ENCODE results near the gene CACFD1. TPM values are rescaled to one million over a fixed set of nuclear protein-coding genes. Genes with fewer than 3 reads are reported as not detected.

Gene CACFD1
- total and polyA plus RNA-seq, 3 experiments from 2014 or later, result 1.3 to 2.6 (median 2.5) TPM

- Histone ChIP-seq H3K9me3 (ENCODE audit: low read length) (no peaks in the 10 kb centered on the region), H3K4me3 (ENCODE audit: low read length) (no peak overlapping the region), H3K27ac (ENCODE audit: low read depth, low read length) (no peak overlapping the region), H3K4me1 (ENCODE audit: insufficient read depth, low read length) (peaks cover 13% of the 10 kb centered on the region), H3K27me3 (ENCODE audit: insufficient read depth, low read length, poor library complexity, severe bottlenecking) (no peaks in the 10 kb centered on the region), H3K36me3 (ENCODE audit: insufficient read depth, low read length) (no peaks in the 10 kb centered on the region)
- DNase-seq, result no peak
- ChIA-PET CTCF (no interaction called here), POLR2A (no interaction called here)
- Mint-ChIP-seq H3K9me3 (no peaks in the 10 kb centered on the region), H3K27ac (peak overlapping the region in 6 of 8 donors; percentile 42 to 96 (median 94)), H3K4me3 (no peak overlapping the region), H3K27me3 (peaks cover 0 to 2% of the 10 kb centered on the region in 2 donors), H3K36me3 (peaks cover 0 to 4% (median 0%) of the 10 kb centered on the region in 3 donors), H3K4me1 (peaks cover 0 to 26% (median 5%) of the 10 kb centered on the region in 3 donors)
Observed at GRCh38 chr9:133461975-133462374, 2.2 kb downstream of the CACFD1 start.

- H3K4me1 Mint-ChIP-seq, result peaks cover 0 to 26% (median 5%) of the 10 kb centered on the region in 3 donors
- POLR2A ChIA-PET, result no interaction called here
- H3K9me3 Mint-ChIP-seq, result no peaks in the 10 kb centered on the region
- peak overlapping the region in 4 of 8 donors; percentile 17 to 94 (median 66) for H3K27ac Mint-ChIP-seq
- H3K27ac ChIP-seq (ENCODE audit: low read depth, low read length), result no peak overlapping the region
- H3K36me3 ChIP-seq (ENCODE audit: insufficient read depth, low read length), result no peaks in the 10 kb centered on the region
- peak overlapping the region in 1 of 7 donors; percentile 30 for H3K4me3 Mint-ChIP-seq
- H3K4me3 ChIP-seq (ENCODE audit: low read length), result no peak overlapping the region
- H3K9me3 ChIP-seq (ENCODE audit: low read length), result no peaks in the 10 kb centered on the region
- peaks cover 13% of the 10 kb centered on the region for H3K4me1 ChIP-seq (ENCODE audit: insufficient read depth, low read length)
- CTCF ChIA-PET, result no interaction called here
- H3K27me3 ChIP-seq (ENCODE audit: insufficient read depth, low read length, poor library complexity, severe bottlenecking), result no peaks in the 10 kb centered on the region
- peaks cover 0 to 4% (median 0%) of the 10 kb centered on the region in 3 donors for H3K36me3 Mint-ChIP-seq
- peaks cover 0 to under 1% of the 10 kb centered on the region in 2 donors for H3K27me3 Mint-ChIP-seq
- no peak for DNase-seq
Observed at GRCh38 chr9:133463234-133463863, 3.6 kb downstream of the CACFD1 start.

GRCh38 chr9:133463864-133464615 lies 4.3 kb downstream of the CACFD1 start:
- H3K4me3 ChIP-seq (ENCODE audit: low read length), result no peak overlapping the region
- no peak overlapping the region for H3K27ac ChIP-seq (ENCODE audit: low read depth, low read length)
- H3K27ac Mint-ChIP-seq, result peak overlapping the region in 2 of 8 donors; percentile 21 to 77
- no peaks in the 10 kb centered on the region for H3K27me3 Mint-ChIP-seq
- POLR2A ChIA-PET, result no interaction called here
- peaks cover 8% of the 10 kb centered on the region for H3K4me1 ChIP-seq (ENCODE audit: insufficient read depth, low read length)
- no peaks in the 10 kb centered on the region for H3K27me3 ChIP-seq (ENCODE audit: insufficient read depth, low read length, poor library complexity, severe bottlenecking)
- peaks cover 0 to 22% (median 5%) of the 10 kb centered on the region in 3 donors for H3K4me1 Mint-ChIP-seq
- H3K9me3 ChIP-seq (ENCODE audit: low read length), result no peaks in the 10 kb centered on the region
- CTCF ChIA-PET, result no interaction called here
- H3K36me3 ChIP-seq (ENCODE audit: insufficient read depth, low read length), result no peaks in the 10 kb centered on the region
- H3K9me3 Mint-ChIP-seq, result no peaks in the 10 kb centered on the region
- peaks cover 0 to 4% (median 0%) of the 10 kb centered on the region in 3 donors for H3K36me3 Mint-ChIP-seq
- no peak for DNase-seq
- H3K4me3 Mint-ChIP-seq, result peak overlapping the region in 1 of 7 donors; percentile 77

- H3K27ac ChIP-seq (ENCODE audit: low read depth, low read length), result no peak overlapping the region
- no peak overlapping the region for H3K4me3 ChIP-seq (ENCODE audit: low read length)
- CTCF ChIA-PET, result no interaction called here
- no peak overlapping the region for H3K4me3 Mint-ChIP-seq
- peaks cover 4% of the 10 kb centered on the region for H3K4me1 ChIP-seq (ENCODE audit: insufficient read depth, low read length)
- no peaks in the 10 kb centered on the region for H3K27me3 ChIP-seq (ENCODE audit: insufficient read depth, low read length, poor library complexity, severe bottlenecking)
- peaks cover 0 to 3% (median 0%) of the 10 kb centered on the region in 3 donors for H3K36me3 Mint-ChIP-seq
- no peaks in the 10 kb centered on the region for H3K9me3 Mint-ChIP-seq
- no peaks in the 10 kb centered on the region for H3K36me3 ChIP-seq (ENCODE audit: insufficient read depth, low read length)
- H3K4me1 Mint-ChIP-seq, result peaks cover 0 to 17% (median 2%) of the 10 kb centered on the region in 3 donors
- no peaks in the 10 kb centered on the region for H3K9me3 ChIP-seq (ENCODE audit: low read length)
- POLR2A ChIA-PET, result no interaction called here
- no peaks in the 10 kb centered on the region for H3K27me3 Mint-ChIP-seq
- peak overlapping the region in 1 of 8 donors; percentile 81 for H3K27ac Mint-ChIP-seq
- no peak for DNase-seq
Observed at GRCh38 chr9:133464638-133465037, 4.9 kb downstream of the CACFD1 start.

GRCh38 chr9:133465984-133466383 lies 6.2 kb downstream of the CACFD1 start:
- peak overlapping the region in 2 of 8 donors; percentile 4 to 13 for H3K27ac Mint-ChIP-seq
- ChIA-PET CTCF (no interaction called here), POLR2A (no interaction called here)
- H3K4me3 Mint-ChIP-seq, result no peak overlapping the region
- no peaks in the 10 kb centered on the region for H3K9me3 Mint-ChIP-seq
- Histone ChIP-seq H3K36me3 (ENCODE audit: insufficient read depth, low read length) (no peaks in the 10 kb centered on the region), H3K4me1 (ENCODE audit: insufficient read depth, low read length) (no peaks in the 10 kb centered on the region), H3K27ac (ENCODE audit: low read depth, low read length) (no peak overlapping the region), H3K4me3 (ENCODE audit: low read length) (no peak overlapping the region), H3K9me3 (ENCODE audit: low read length) (no peaks in the 10 kb centered on the region), H3K27me3 (ENCODE audit: insufficient read depth, low read length, poor library complexity, severe bottlenecking) (no peaks in the 10 kb centered on the region)
- H3K27me3 Mint-ChIP-seq, result no peaks in the 10 kb centered on the region
- DNase-seq, result no peak
- H3K36me3 Mint-ChIP-seq, result no peaks in the 10 kb centered on the region
- peaks cover 0 to 7% (median 0%) of the 10 kb centered on the region in 3 donors for H3K4me1 Mint-ChIP-seq

GRCh38 chr9:133467101-133467500 lies 7.3 kb downstream of the CACFD1 start:
- ChIA-PET CTCF (no interaction called here), POLR2A (no interaction called here)
- H3K4me1 Mint-ChIP-seq, result no peaks in the 10 kb centered on the region
- H3K4me3 ChIP-seq (ENCODE audit: low read length), result no peak overlapping the region
- H3K36me3 ChIP-seq (ENCODE audit: insufficient read depth, low read length), result no peaks in the 10 kb centered on the region
- H3K27ac Mint-ChIP-seq, result no peak overlapping the region
- H3K36me3 Mint-ChIP-seq, result peaks cover 0 to 3% (median 0%) of the 10 kb centered on the region in 3 donors
- H3K9me3 Mint-ChIP-seq, result no peaks in the 10 kb centered on the region
- no peaks in the 10 kb centered on the region for H3K9me3 ChIP-seq (ENCODE audit: low read length)
- H3K27me3 ChIP-seq (ENCODE audit: insufficient read depth, low read length, poor library complexity, severe bottlenecking), result no peaks in the 10 kb centered on the region
- no peak overlapping the region for H3K27ac ChIP-seq (ENCODE audit: low read depth, low read length)
- H3K27me3 Mint-ChIP-seq, result no peaks in the 10 kb centered on the region
- no peak overlapping the region for H3K4me3 Mint-ChIP-seq
- no peak for DNase-seq
- H3K4me1 ChIP-seq (ENCODE audit: insufficient read depth, low read length), result no peaks in the 10 kb centered on the region

GRCh38 chr9:133468374-133468773 lies 8.6 kb downstream of the CACFD1 start:
- no peak overlapping the region for H3K4me3 ChIP-seq (ENCODE audit: low read length)
- H3K27ac ChIP-seq (ENCODE audit: low read depth, low read length), result no peak overlapping the region
- Mint-ChIP-seq H3K27ac (no peak overlapping the region), H3K4me1 (no peaks in the 10 kb centered on the region), H3K27me3 (no peaks in the 10 kb centered on the region), H3K36me3 (peaks cover 0 to 5% (median 0%) of the 10 kb centered on the region in 3 donors), H3K9me3 (no peaks in the 10 kb centered on the region), H3K4me3 (no peak overlapping the region)
- DNase-seq, result no peak
- no peaks in the 10 kb centered on the region for H3K36me3 ChIP-seq (ENCODE audit: insufficient read depth, low read length)
- no peaks in the 10 kb centered on the region for H3K9me3 ChIP-seq (ENCODE audit: low read length)
- ChIA-PET CTCF (interaction anchor here (0.9 kb wide), 1 partner anchor 9 kb away, joined by 3 read pairs; the partner anchor contains the start of gene CACFD1), POLR2A (no interaction called here)
- H3K4me1 ChIP-seq (ENCODE audit: insufficient read depth, low read length), result no peaks in the 10 kb centered on the region
- no peaks in the 10 kb centered on the region for H3K27me3 ChIP-seq (ENCODE audit: insufficient read depth, low read length, poor library complexity, severe bottlenecking)

- ChIA-PET CTCF (no interaction called here), POLR2A (no interaction called here)
- no peaks in the 10 kb centered on the region for H3K27me3 Mint-ChIP-seq
- no peaks in the 10 kb centered on the region for H3K27me3 ChIP-seq (ENCODE audit: insufficient read depth, low read length, poor library complexity, severe bottlenecking)
- H3K4me1 Mint-ChIP-seq, result no peaks in the 10 kb centered on the region
- no peaks in the 10 kb centered on the region for H3K9me3 Mint-ChIP-seq
- no peaks in the 10 kb centered on the region for H3K4me1 ChIP-seq (ENCODE audit: insufficient read depth, low read length)
- no peak overlapping the region for H3K4me3 Mint-ChIP-seq
- no peak for DNase-seq
- H3K36me3 ChIP-seq (ENCODE audit: insufficient read depth, low read length), result no peaks in the 10 kb centered on the region
- no peak overlapping the region for H3K4me3 ChIP-seq (ENCODE audit: low read length)
- H3K9me3 ChIP-seq (ENCODE audit: low read length), result no peaks in the 10 kb centered on the region
- no peak overlapping the region for H3K27ac Mint-ChIP-seq
- H3K36me3 Mint-ChIP-seq, result peaks cover 0 to 5% (median 0%) of the 10 kb centered on the region in 3 donors
- no peak overlapping the region for H3K27ac ChIP-seq (ENCODE audit: low read depth, low read length)
Observed at GRCh38 chr9:133468777-133469421, 9.1 kb downstream of the CACFD1 start.
